HepG2 (cell line): ENCODE results near the gene CSTPP1. TPM values are rescaled to one million over a fixed set of nuclear protein-coding genes. Genes with fewer than 3 reads are reported as not detected.

Experiments
- ARID4A ChIP-seq: sonication (generic); formaldehyde crosslinking; IDR thresholded peaks from 2 replicates; pipeline ENCODE4 v1.5.0; 2020; ENCODE audit warnings: mild to moderate bottlenecking, missing genetic modification reagents, borderline replicate concordance
- DDIT3 ChIP-seq: sonication (generic); formaldehyde crosslinking; IDR thresholded peaks from 2 replicates; pipeline ENCODE4 v1.4.0; 2020; ENCODE audit warnings: mild to moderate bottlenecking, missing genetic modification reagents
- FOSL2 ChIP-seq: sonication (generic); formaldehyde crosslinking; IDR thresholded peaks from 2 replicates; pipeline ENCODE4 v1.4.0; 2020; ENCODE audit warnings: missing genetic modification reagents
- HIC2 ChIP-seq: sonication (generic); formaldehyde crosslinking; IDR thresholded peaks from 2 replicates; pipeline ENCODE4 v1.9.0; 2022; ENCODE audit warnings: low read depth, missing genetic modification reagents
- HNF1A ChIP-seq, 2 experiments: sonication (generic) in 1 of 2; formaldehyde crosslinking in 1 of 2; IDR thresholded peaks; 2 replicates each; pipeline versions ENCODE4 v1.4.0 to v1.6.1; 2016 to 2020; ENCODE audit warnings: borderline replicate concordance in 1 of 2, low read depth in 1 of 2, mild to moderate bottlenecking in 1 of 2, missing genetic modification reagents in 1 of 2
- RBFOX2 ChIP-seq: fragments of 200-400 bp; formaldehyde crosslinking; IDR thresholded peaks from 2 replicates; pipeline ENCODE4 v1.6.1; 2017; ENCODE audit warnings: low read depth, mild to moderate bottlenecking, low read length
- THAP8 ChIP-seq: sonication (generic); formaldehyde crosslinking; IDR thresholded peaks from 2 replicates; pipeline ENCODE4 v1.5.1; 2020; ENCODE audit warnings: missing genetic modification reagents, mild to moderate bottlenecking, borderline replicate concordance
- ZFP91 ChIP-seq: sonication (generic); formaldehyde crosslinking; IDR thresholded peaks from 2 replicates; pipeline ENCODE4 v1.9.0; 2022; ENCODE audit warnings: missing genetic modification reagents, mild to moderate bottlenecking, borderline replicate concordance
- ZNF317 ChIP-seq: sonication (generic); formaldehyde crosslinking; IDR thresholded peaks from 2 replicates; pipeline ENCODE4 v1.5.0; 2020; ENCODE audit warnings: mild to moderate bottlenecking, missing genetic modification reagents
- ZNF800 ChIP-seq: sonication (generic); formaldehyde crosslinking; IDR thresholded peaks from 2 replicates; pipeline ENCODE4 v1.4.0; 2020; ENCODE audit warnings: missing genetic modification reagents
- ZSCAN31 ChIP-seq: sonication (generic); formaldehyde crosslinking; IDR thresholded peaks from 2 replicates; pipeline ENCODE4 v1.5.0; 2020; ENCODE audit warnings: low read depth, mild to moderate bottlenecking, missing genetic modification reagents
- polyA plus RNA-seq, 8 experiments: library from polyadenylated mRNA; depleted of rRNA in 3 of 8; stranded (reverse) in 7 of 8; unstranded in 1 of 8; fragments of >200 nt; fragmentation: Illumina TruSeq in 4 of 8; extraction: Trizol in 4 of 8; gene quantifications; 2 replicates each; pipeline versions ENCODE4 v1.2.1 to v1.2.3, GENCODE V29; 2011 to 2016; ENCODE audit warnings: low read depth in 4 of 8, missing spikeins in 1 of 8, mixed read lengths in 1 of 8; ENCODE audit not compliant: insufficient read depth in 1 of 8
- total RNA-seq, 5 experiments: library from RNA; depleted of rRNA; stranded (reverse); fragments of >200 nt; fragmentation: Illumina TruSeq; extraction: Trizol; gene quantifications; 2 replicates each; pipeline ENCODE4 v1.2.3, GENCODE V29; 2016; ENCODE audit warnings: low read depth in 1 of 5

Gene CSTPP1
- total and polyA plus RNA-seq, 2 of the 13 experiments (the other 11 are each of a cell fraction or from before 2014, with no cell fraction given): 12.3 to 14.6 TPM

- no peak for TF ChIP-seq THAP8 (CRISPR knock-in tag)
- TF ChIP-seq RBFOX2: peak; percentile 94
- 0 out of 2 replicates have a peak, but pooled peaks have one; percentile 12 for TF ChIP-seq HIC2
- TF ChIP-seq DDIT3 (CRISPR knock-in tag): no peak
- TF ChIP-seq ZNF317 (CRISPR knock-in tag): no peak
- 0 out of 2 replicates have a peak, but pooled peaks have one; percentile 34 for TF ChIP-seq ZSCAN31 (CRISPR knock-in tag)
- no peak for TF ChIP-seq ZNF800 (CRISPR knock-in tag)
- no peak for TF ChIP-seq FOSL2 (CRISPR knock-in tag)
- no peak for TF ChIP-seq HNF1A (IDR thresholded peaks at IDR 0.05; ENCODE audit: low read depth)
- no peak for TF ChIP-seq HNF1A (CRISPR knock-in tag; IDR thresholded peaks at IDR 0.05; ENCODE audit: borderline replicate concordance)
- TF ChIP-seq ZFP91: 0 out of 2 replicates have a peak, but pooled peaks have one; percentile 8
- TF ChIP-seq ARID4A (CRISPR knock-in tag): peak; percentile 28; the same call in 1 of the 2 replicates
Observed at GRCh38 chr11:47186076-47186699, 249.6 kb downstream of the CSTPP1 start, which contains the start of gene PACSIN3 (continued).
